ENCODE data around the gene SMYD3. TPM values are rescaled to one million over a fixed set of nuclear protein-coding genes. Genes with fewer than 3 reads are reported as not detected.

Gene SMYD3
- total RNA-seq, 3 donors from 2014 or later (not counting 1 experiment from before 2014, with no cell fraction given): 43.6 to 48.0 (median 46.1) TPM

DNA sequence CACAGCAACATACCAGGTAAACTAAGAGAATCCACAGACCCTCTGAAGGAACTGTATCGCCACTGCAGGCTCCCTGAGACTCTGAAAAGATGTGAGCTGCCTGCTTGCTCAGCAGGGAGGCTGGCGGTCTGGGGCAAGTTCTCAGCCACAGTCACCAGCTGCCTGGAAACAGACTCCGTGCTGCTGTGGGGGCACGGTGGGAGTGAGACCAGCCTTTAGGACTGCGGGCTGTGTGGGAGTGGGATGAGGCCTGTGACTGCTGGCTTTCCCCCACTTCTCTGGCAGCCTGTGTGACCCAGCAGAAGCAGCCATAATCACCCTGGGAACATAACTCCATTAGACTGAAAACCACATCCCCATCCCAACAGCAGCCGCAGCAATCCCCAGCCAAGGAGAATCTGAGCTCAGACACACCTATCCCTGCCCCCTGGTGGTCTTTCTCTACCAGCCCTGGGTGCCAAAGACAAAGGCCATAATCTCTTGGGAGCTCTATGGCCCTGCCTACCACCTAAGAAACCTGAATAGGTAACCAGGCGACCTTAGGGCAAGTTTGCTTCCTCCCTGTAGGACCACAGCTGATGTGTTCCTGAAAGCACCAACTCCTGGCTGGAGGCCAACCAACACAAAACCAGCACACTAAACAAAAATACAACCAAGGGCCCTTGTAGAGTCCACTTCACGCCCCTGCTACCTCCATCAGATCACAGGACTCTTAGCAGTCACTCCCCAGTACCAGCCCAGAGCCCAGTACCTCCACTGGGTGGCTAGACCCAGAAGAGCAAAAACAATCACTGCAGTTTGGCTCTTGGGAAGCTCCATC lies 151.5 kb downstream of the SMYD3 start:
- peaks cover 4 to 51% of the 10 kb centered on the region in 2 donors for H3K4me1 Mint-ChIP-seq
- no peaks in the 10 kb centered on the region for H3K27me3 Mint-ChIP-seq (ENCODE audit: low read depth in 2 of 2)
- peaks cover 0 to 2% of the 10 kb centered on the region in 2 donors for H3K9me3 Mint-ChIP-seq
- Histone ChIP-seq H3K9me3 (ENCODE audit: control insufficient read depth, insufficient read depth, low read length) (peaks cover 2% of the 10 kb centered on the region), H3K27me3 (ENCODE audit: control insufficient read depth, insufficient read depth, low read length) (no peaks in the 10 kb centered on the region), H3K4me3 (ENCODE audit: low read length) (no peak overlapping the region), H3K4me1 (ENCODE audit: control insufficient read depth, insufficient read depth, low read length) (no peaks in the 10 kb centered on the region), H3K36me3 (ENCODE audit: control insufficient read depth, insufficient read depth, low read length) (no peaks in the 10 kb centered on the region), H3K27ac (ENCODE audit: low read length) (no peak overlapping the region)
- H3K27ac Mint-ChIP-seq: no peak overlapping the region
- WGBS (ENCODE audit: insufficient coverage): 93% methylated on average over 8 of the region's 8 CpGs
- ATAC-seq (no peak), DNase-seq (no peak)
- intact Hi-C loops (cut with micrococcal nuclease): no loop called here
- H3K36me3 Mint-ChIP-seq: no peaks in the 10 kb centered on the region
- H3K4me3 Mint-ChIP-seq: no peak overlapping the region
- TF ChIP-seq, protein P1, sequence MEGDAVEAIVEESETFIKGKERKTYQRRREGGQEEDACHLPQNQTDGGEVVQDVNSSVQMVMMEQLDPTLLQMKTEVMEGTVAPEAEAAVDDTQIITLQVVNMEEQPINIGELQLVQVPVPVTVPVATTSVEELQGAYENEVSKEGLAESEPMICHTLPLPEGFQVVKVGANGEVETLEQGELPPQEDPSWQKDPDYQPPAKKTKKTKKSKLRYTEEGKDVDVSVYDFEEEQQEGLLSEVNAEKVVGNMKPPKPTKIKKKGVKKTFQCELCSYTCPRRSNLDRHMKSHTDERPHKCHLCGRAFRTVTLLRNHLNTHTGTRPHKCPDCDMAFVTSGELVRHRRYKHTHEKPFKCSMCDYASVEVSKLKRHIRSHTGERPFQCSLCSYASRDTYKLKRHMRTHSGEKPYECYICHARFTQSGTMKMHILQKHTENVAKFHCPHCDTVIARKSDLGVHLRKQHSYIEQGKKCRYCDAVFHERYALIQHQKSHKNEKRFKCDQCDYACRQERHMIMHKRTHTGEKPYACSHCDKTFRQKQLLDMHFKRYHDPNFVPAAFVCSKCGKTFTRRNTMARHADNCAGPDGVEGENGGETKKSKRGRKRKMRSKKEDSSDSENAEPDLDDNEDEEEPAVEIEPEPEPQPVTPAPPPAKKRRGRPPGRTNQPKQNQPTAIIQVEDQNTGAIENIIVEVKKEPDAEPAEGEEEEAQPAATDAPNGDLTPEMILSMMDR (IDR thresholded peaks at IDR 0.05): no peak

DNA sequence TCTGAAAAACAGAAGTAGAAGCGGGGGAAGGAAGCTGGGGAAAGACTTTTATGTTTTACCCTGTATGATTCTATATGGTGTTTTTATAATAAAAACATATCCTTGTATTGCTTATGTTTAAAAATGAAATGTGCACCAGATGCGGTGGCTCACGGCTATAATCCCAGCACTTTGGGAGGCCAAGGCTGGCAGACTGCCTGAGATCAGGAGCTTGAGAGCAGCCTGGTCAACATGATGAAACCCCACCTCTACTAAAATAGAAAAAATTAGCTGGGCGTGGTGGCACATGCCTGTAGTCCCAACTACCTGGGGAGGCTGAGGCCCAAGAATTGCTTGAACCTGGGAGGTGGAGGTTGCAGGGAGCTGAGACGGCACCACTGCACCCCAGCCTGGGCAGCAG lies 155.4 kb downstream of the SMYD3 start:
- intact Hi-C loops (cut with micrococcal nuclease): no loop called here
- H3K36me3 Mint-ChIP-seq: no peaks in the 10 kb centered on the region
- no peak for DNase-seq
- H3K36me3 ChIP-seq (ENCODE audit: control insufficient read depth, insufficient read depth, low read length): no peaks in the 10 kb centered on the region
- H3K4me1 ChIP-seq (ENCODE audit: control insufficient read depth, insufficient read depth, low read length): no peaks in the 10 kb centered on the region
- 67% methylated on average over 3 of the region's 5 CpGs for WGBS (ENCODE audit: insufficient coverage)
- H3K4me3 ChIP-seq (ENCODE audit: low read length): no peak overlapping the region
- H3K9me3 Mint-ChIP-seq: no peaks in the 10 kb centered on the region
- no peak for ATAC-seq
- peaks cover 2% of the 10 kb centered on the region for H3K9me3 ChIP-seq (ENCODE audit: control insufficient read depth, insufficient read depth, low read length)
- TF ChIP-seq, protein P1 (IDR thresholded peaks at IDR 0.05): no peak
- no peak overlapping the region for H3K27ac Mint-ChIP-seq
- no peak overlapping the region for H3K4me3 Mint-ChIP-seq
- no peaks in the 10 kb centered on the region for H3K27me3 ChIP-seq (ENCODE audit: control insufficient read depth, insufficient read depth, low read length)
- no peaks in the 10 kb centered on the region for H3K27me3 Mint-ChIP-seq (ENCODE audit: low read depth in 2 of 2)
- H3K27ac ChIP-seq (ENCODE audit: low read length): no peak overlapping the region
- peaks cover 0 to 23% of the 10 kb centered on the region in 2 donors for H3K4me1 Mint-ChIP-seq

DNA sequence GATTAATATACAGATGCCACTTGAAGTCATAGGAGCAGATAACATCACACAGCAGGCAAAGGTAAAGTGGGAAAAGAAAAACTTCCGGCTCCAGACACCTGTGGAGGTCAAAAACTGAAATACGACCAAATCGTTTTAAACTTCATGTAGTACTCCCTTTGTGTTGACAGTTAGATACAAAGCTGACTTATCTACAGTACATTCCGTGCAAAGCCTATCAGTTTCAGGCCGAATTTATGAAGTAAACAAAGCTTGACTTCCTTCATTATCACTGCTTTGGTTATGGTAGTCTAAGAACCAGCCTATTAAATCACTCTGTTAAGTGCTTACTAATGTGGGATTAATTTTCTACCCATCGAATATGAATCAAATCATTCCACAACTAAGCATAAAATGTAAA lies 156.3 kb downstream of the SMYD3 start:
- Mint-ChIP-seq H3K9me3 (no peaks in the 10 kb centered on the region), H3K27me3 (ENCODE audit: low read depth in 2 of 2) (no peaks in the 10 kb centered on the region), H3K4me1 (peaks cover 0 to 17% of the 10 kb centered on the region in 2 donors), H3K4me3 (no peak overlapping the region), H3K27ac (no peak overlapping the region), H3K36me3 (no peaks in the 10 kb centered on the region)
- Histone ChIP-seq H3K9me3 (ENCODE audit: control insufficient read depth, insufficient read depth, low read length) (no peaks in the 10 kb centered on the region), H3K27ac (ENCODE audit: low read length) (no peak overlapping the region), H3K27me3 (ENCODE audit: control insufficient read depth, insufficient read depth, low read length) (no peaks in the 10 kb centered on the region), H3K4me1 (ENCODE audit: control insufficient read depth, insufficient read depth, low read length) (no peaks in the 10 kb centered on the region), H3K4me3 (ENCODE audit: low read length) (no peak overlapping the region), H3K36me3 (ENCODE audit: control insufficient read depth, insufficient read depth, low read length) (no peaks in the 10 kb centered on the region)
- ATAC-seq (no peak), DNase-seq (no peak)
- TF ChIP-seq, protein P1 (IDR thresholded peaks at IDR 0.05): no peak
- intact Hi-C loops (cut with micrococcal nuclease): no loop called here
- WGBS (ENCODE audit: insufficient coverage): 98% methylated on average over 5 of the region's 6 CpGs

Measured in natural killer cell (primary cell).